Measurements from ENCODE around the gene KIAA0232.

The KIAA0232 gene

DNA sequence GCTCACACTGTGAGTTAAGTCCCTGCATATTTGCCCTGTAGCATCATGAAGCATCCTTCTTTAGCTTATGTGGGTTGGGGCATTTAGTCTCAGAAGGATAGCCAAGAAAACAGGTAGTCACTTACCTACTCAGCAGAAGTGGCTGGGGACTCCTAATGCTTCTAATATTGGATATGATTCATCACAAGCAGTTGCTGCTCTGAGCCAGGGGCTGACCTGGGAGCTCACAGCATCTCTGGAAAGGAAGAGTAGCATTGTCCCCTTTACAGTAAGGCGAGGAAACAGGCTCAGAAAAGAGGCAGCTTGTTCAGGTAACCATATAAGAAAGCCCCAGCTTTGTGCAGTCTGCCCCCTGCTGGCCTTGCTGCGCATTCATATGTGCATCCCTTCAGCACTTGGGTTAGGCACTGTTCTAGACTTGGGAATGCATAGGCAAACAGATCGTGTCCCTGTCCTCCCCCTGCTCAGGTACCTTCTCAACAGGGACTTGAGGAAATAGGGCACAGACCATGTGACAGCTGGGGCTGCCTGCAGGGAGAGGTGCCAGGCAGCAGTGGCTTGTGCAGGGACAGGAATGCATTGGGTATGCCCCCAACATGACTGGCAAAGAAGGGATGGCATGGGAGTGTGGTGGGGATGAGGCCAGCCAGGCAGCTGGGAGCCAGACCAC lies 91.4 kb downstream of the KIAA0232 start:
- Histone ChIP-seq H3K9ac (no peak overlapping the region), H3K36me3 (ENCODE audit: control insufficient read depth, insufficient read depth, low read length) (no peaks in the 10 kb centered on the region), H3K27me3 (ENCODE audit: control insufficient read depth, insufficient read depth, low read length) (no peaks in the 10 kb centered on the region), H3K4me1 (no peaks in the 10 kb centered on the region), H3K27ac (peak overlapping the region; percentile 3), H3K4me2 (ENCODE audit: low read length) (no peak overlapping the region), H3K79me2 (no peaks in the 10 kb centered on the region), H3K9me3 (ENCODE audit: control insufficient read depth, low read length) (no peaks in the 10 kb centered on the region), H3K4me3 (ENCODE audit: low read depth, low read length) (no peak overlapping the region), H2AFZ (no peak overlapping the region)
- TF ChIP-seq, protein P1, sequence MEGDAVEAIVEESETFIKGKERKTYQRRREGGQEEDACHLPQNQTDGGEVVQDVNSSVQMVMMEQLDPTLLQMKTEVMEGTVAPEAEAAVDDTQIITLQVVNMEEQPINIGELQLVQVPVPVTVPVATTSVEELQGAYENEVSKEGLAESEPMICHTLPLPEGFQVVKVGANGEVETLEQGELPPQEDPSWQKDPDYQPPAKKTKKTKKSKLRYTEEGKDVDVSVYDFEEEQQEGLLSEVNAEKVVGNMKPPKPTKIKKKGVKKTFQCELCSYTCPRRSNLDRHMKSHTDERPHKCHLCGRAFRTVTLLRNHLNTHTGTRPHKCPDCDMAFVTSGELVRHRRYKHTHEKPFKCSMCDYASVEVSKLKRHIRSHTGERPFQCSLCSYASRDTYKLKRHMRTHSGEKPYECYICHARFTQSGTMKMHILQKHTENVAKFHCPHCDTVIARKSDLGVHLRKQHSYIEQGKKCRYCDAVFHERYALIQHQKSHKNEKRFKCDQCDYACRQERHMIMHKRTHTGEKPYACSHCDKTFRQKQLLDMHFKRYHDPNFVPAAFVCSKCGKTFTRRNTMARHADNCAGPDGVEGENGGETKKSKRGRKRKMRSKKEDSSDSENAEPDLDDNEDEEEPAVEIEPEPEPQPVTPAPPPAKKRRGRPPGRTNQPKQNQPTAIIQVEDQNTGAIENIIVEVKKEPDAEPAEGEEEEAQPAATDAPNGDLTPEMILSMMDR (IDR thresholded peaks at IDR 0.05): peak; percentile 66

GRCh38 chr4:6874981-6875380 lies 92.5 kb downstream of the KIAA0232 start:
- Histone ChIP-seq H3K27me3 (ENCODE audit: control insufficient read depth, insufficient read depth, low read length) (no peaks in the 10 kb centered on the region), H2AFZ (no peak overlapping the region), H3K4me2 (ENCODE audit: low read length) (no peak overlapping the region), H3K27ac (no peak overlapping the region), H3K4me3 (ENCODE audit: low read depth, low read length) (no peak overlapping the region), H3K9ac (no peak overlapping the region), H3K79me2 (no peaks in the 10 kb centered on the region), H3K4me1 (no peaks in the 10 kb centered on the region), H3K9me3 (ENCODE audit: control insufficient read depth, low read length) (no peaks in the 10 kb centered on the region), H3K36me3 (ENCODE audit: control insufficient read depth, insufficient read depth, low read length) (no peaks in the 10 kb centered on the region)
- TF ChIP-seq, protein P1 (IDR thresholded peaks at IDR 0.05): no peak

DNA sequence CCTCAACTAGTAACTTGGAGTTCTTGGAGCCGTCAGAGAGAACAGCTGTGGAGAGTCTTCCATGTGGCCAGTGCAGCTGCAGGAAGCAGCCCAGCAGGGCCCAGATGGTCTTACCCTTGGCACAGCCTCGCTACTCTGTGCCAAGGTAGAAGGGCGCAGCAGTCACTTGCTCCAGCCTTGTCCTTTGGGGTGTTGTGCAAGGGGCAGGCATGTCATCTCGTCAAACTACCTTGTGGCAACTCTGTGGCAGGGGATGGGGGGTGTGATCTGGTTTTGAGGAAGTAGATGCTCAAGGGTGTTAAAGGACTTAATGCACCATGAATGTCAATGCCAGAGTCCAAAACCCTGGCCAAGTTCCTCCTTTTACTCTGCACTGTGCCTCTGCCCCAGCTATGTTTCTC lies 92.9 kb downstream of the KIAA0232 start:
- Histone ChIP-seq H3K4me2 (ENCODE audit: low read length) (no peak overlapping the region), H3K27me3 (ENCODE audit: control insufficient read depth, insufficient read depth, low read length) (no peaks in the 10 kb centered on the region), H3K27ac (no peak overlapping the region), H3K9me3 (ENCODE audit: control insufficient read depth, low read length) (no peaks in the 10 kb centered on the region), H3K4me3 (ENCODE audit: low read depth, low read length) (no peak overlapping the region), H3K4me1 (no peaks in the 10 kb centered on the region), H3K9ac (no peak overlapping the region), H3K79me2 (no peaks in the 10 kb centered on the region), H3K36me3 (ENCODE audit: control insufficient read depth, insufficient read depth, low read length) (no peaks in the 10 kb centered on the region), H2AFZ (no peak overlapping the region)
- TF ChIP-seq, protein P1 (IDR thresholded peaks at IDR 0.05): no peak

- no peaks in the 10 kb centered on the region for H3K36me3 ChIP-seq (ENCODE audit: control insufficient read depth, insufficient read depth, low read length)
- H3K27ac ChIP-seq: no peak overlapping the region
- TF ChIP-seq, protein P1 (IDR thresholded peaks at IDR 0.05): no peak
- no peak overlapping the region for H2AFZ ChIP-seq
- H3K4me3 ChIP-seq (ENCODE audit: low read depth, low read length): no peak overlapping the region
- no peaks in the 10 kb centered on the region for H3K4me1 ChIP-seq
- H3K79me2 ChIP-seq: no peaks in the 10 kb centered on the region
- no peak overlapping the region for H3K4me2 ChIP-seq (ENCODE audit: low read length)
- no peaks in the 10 kb centered on the region for H3K9me3 ChIP-seq (ENCODE audit: control insufficient read depth, low read length)
- H3K9ac ChIP-seq: no peak overlapping the region
- H3K27me3 ChIP-seq (ENCODE audit: control insufficient read depth, insufficient read depth, low read length): no peaks in the 10 kb centered on the region
Observed at GRCh38 chr4:6876440-6876839, 93.9 kb downstream of the KIAA0232 start.

DNA sequence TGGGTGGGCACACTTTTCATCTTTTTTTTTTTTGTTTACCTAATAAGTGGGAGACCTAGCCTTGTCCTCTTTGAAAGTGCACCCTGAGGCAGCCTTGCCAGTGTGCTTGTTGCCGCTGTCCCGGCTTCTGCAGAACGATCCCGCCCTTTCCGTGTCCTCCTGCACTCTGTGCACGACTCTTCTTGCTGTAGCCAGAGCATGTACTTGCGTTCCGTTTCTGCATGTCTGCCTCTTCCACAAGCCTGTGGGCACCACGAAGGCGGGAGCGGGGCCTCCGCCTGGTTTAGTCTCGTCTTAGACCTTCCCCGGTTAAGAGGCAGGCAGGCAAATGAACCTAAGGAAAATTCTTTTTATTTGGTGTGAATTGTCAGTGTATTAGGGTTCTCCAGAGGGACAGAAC lies 94.5 kb downstream of the KIAA0232 start:
- Histone ChIP-seq H3K9me3 (ENCODE audit: control insufficient read depth, low read length) (no peaks in the 10 kb centered on the region), H3K4me1 (no peaks in the 10 kb centered on the region), H3K79me2 (no peaks in the 10 kb centered on the region), H3K36me3 (ENCODE audit: control insufficient read depth, insufficient read depth, low read length) (no peaks in the 10 kb centered on the region), H3K27me3 (ENCODE audit: control insufficient read depth, insufficient read depth, low read length) (no peaks in the 10 kb centered on the region), H3K9ac (no peak overlapping the region), H3K27ac (no peak overlapping the region), H3K4me2 (ENCODE audit: low read length) (no peak overlapping the region), H2AFZ (no peak overlapping the region), H3K4me3 (ENCODE audit: low read depth, low read length) (no peak overlapping the region)
- TF ChIP-seq, protein P1 (IDR thresholded peaks at IDR 0.05): no peak

All from parathyroid adenoma (tissue), 2 donors.